ENCODE results near the gene TMEM132D.

Gene TMEM132D

GRCh38 chr12:129594098-129594497 lies 309.7 kb downstream of the TMEM132D start:
- TF ChIP-seq CTCF (IDR thresholded peaks at IDR 0.05; ENCODE audit: low read length) (no peak), EZH2 (IDR thresholded peaks at IDR 0.05; ENCODE audit: borderline replicate concordance, low read length) (no peak)

GRCh38 chr12:129592449-129592848 lies 311.4 kb downstream of the TMEM132D start:
- Histone ChIP-seq H3K4me2 (ENCODE audit: low read length) (no peak overlapping the region), H3K4me3 (ENCODE audit: low read depth, low read length, poor library complexity, severe bottlenecking) (no peak overlapping the region), H2AFZ (ENCODE audit: low read length) (no peak overlapping the region), H3K9me3 (ENCODE audit: low read length) (no peaks in the 10 kb centered on the region), H3K36me3 (ENCODE audit: insufficient read depth, low read length) (no peaks in the 10 kb centered on the region), H4K20me1 (ENCODE audit: insufficient read depth, low read length) (no peaks in the 10 kb centered on the region), H3K9ac (ENCODE audit: low read length) (no peak overlapping the region), H3F3A (ENCODE audit: insufficient read depth, low read length) (no peaks in the 10 kb centered on the region), H3K9me2 (ENCODE audit: low read depth, low read length) (no peaks in the 10 kb centered on the region), H3K27me3 (ENCODE audit: insufficient read depth, low read length) (no peaks in the 10 kb centered on the region), H3K79me2 (ENCODE audit: insufficient read depth, low read length) (no peaks in the 10 kb centered on the region), H3K4me1 (ENCODE audit: insufficient read depth, low read length, severe bottlenecking) (no peaks in the 10 kb centered on the region), H3K27ac (ENCODE audit: low read depth, low read length, poor library complexity, severe bottlenecking) (no peak overlapping the region)
- TF ChIP-seq EZH2 (IDR thresholded peaks at IDR 0.05; ENCODE audit: borderline replicate concordance, low read length) = no peak
- no peak for TF ChIP-seq CTCF (IDR thresholded peaks at IDR 0.05; ENCODE audit: low read length)

More at GRCh38 chr12:129594098-129594497, 309.7 kb downstream of the TMEM132D start:
- H3K27ac ChIP-seq (ENCODE audit: low read depth, low read length, poor library complexity, severe bottlenecking) = no peak overlapping the region
- no peaks in the 10 kb centered on the region for H3K4me1 ChIP-seq (ENCODE audit: insufficient read depth, low read length, severe bottlenecking)
- no peaks in the 10 kb centered on the region for H3F3A ChIP-seq (ENCODE audit: insufficient read depth, low read length)
- H3K27me3 ChIP-seq (ENCODE audit: insufficient read depth, low read length) = no peaks in the 10 kb centered on the region
- no peaks in the 10 kb centered on the region for H3K9me3 ChIP-seq (ENCODE audit: low read length)
- no peaks in the 10 kb centered on the region for H3K79me2 ChIP-seq (ENCODE audit: insufficient read depth, low read length)
- no peaks in the 10 kb centered on the region for H4K20me1 ChIP-seq (ENCODE audit: insufficient read depth, low read length)
- H3K9me2 ChIP-seq (ENCODE audit: low read depth, low read length) = no peaks in the 10 kb centered on the region
- H3K4me3 ChIP-seq (ENCODE audit: low read depth, low read length, poor library complexity, severe bottlenecking) = no peak overlapping the region
- H2AFZ ChIP-seq (ENCODE audit: low read length) = no peak overlapping the region
- no peak overlapping the region for H3K9ac ChIP-seq (ENCODE audit: low read length)
- no peaks in the 10 kb centered on the region for H3K36me3 ChIP-seq (ENCODE audit: insufficient read depth, low read length)
- H3K4me2 ChIP-seq (ENCODE audit: low read length) = no peak overlapping the region

GRCh38 chr12:129589503-129589902 lies 314.3 kb downstream of the TMEM132D start:
- Histone ChIP-seq H3K4me2 (ENCODE audit: low read length) (no peak overlapping the region), H2AFZ (ENCODE audit: low read length) (no peak overlapping the region), H3K9ac (ENCODE audit: low read length) (no peak overlapping the region), H3K36me3 (ENCODE audit: insufficient read depth, low read length) (no peaks in the 10 kb centered on the region), H3K4me1 (ENCODE audit: insufficient read depth, low read length, severe bottlenecking) (no peaks in the 10 kb centered on the region), H3K9me3 (ENCODE audit: low read length) (no peaks in the 10 kb centered on the region), H3F3A (ENCODE audit: insufficient read depth, low read length) (no peaks in the 10 kb centered on the region), H3K27ac (ENCODE audit: low read depth, low read length, poor library complexity, severe bottlenecking) (no peak overlapping the region), H3K9me2 (ENCODE audit: low read depth, low read length) (no peaks in the 10 kb centered on the region), H4K20me1 (ENCODE audit: insufficient read depth, low read length) (no peaks in the 10 kb centered on the region), H3K4me3 (ENCODE audit: low read depth, low read length, poor library complexity, severe bottlenecking) (no peak overlapping the region), H3K79me2 (ENCODE audit: insufficient read depth, low read length) (no peaks in the 10 kb centered on the region), H3K27me3 (ENCODE audit: insufficient read depth, low read length) (no peaks in the 10 kb centered on the region)
- TF ChIP-seq CTCF (IDR thresholded peaks at IDR 0.05; ENCODE audit: low read length) (no peak), EZH2 (IDR thresholded peaks at IDR 0.05; ENCODE audit: borderline replicate concordance, low read length) (no peak)
